GM12801 (cell line): ENCODE results near the gene CASKIN1.

Experiments
- TF ChIP-seq, protein P1 (sequence below): IDR thresholded peaks from one replicate; pipeline ENCODE4 v1.5.1; 2011; ENCODE audit warnings: control low read depth; ENCODE audit not compliant: insufficient read length; ENCODE audit errors: extremely low read depth

CASKIN1 gene

GRCh38 chr16:2189252-2189893 lies 7.0 kb downstream of the CASKIN1 start:
- TF ChIP-seq, protein P1, sequence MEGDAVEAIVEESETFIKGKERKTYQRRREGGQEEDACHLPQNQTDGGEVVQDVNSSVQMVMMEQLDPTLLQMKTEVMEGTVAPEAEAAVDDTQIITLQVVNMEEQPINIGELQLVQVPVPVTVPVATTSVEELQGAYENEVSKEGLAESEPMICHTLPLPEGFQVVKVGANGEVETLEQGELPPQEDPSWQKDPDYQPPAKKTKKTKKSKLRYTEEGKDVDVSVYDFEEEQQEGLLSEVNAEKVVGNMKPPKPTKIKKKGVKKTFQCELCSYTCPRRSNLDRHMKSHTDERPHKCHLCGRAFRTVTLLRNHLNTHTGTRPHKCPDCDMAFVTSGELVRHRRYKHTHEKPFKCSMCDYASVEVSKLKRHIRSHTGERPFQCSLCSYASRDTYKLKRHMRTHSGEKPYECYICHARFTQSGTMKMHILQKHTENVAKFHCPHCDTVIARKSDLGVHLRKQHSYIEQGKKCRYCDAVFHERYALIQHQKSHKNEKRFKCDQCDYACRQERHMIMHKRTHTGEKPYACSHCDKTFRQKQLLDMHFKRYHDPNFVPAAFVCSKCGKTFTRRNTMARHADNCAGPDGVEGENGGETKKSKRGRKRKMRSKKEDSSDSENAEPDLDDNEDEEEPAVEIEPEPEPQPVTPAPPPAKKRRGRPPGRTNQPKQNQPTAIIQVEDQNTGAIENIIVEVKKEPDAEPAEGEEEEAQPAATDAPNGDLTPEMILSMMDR: no peak

- TF ChIP-seq, protein P1: no peak
These were observed 8.0 kb downstream of the CASKIN1 start for GRCh38 chr16:2188395-2188794.

DNA sequence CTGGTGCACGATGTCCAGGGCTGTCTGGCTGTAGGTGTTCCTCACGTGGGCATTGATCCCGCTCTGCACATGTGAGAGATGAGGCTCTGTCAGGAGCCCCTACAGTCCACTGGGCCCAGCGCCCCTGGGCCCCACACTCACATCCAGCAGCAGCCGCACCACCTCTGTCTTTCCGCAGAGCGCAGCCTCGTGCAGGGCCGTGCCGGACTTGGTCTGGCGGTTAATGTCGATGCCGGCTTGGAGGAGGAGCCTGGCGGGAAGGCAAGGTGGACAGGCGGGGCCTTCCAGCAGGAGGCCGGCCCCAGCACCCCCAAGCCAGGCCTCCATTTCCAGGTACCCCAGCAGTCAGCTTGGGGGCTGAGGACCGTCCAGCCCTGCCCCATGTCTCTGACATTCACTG lies 9.2 kb downstream of the CASKIN1 start:
- TF ChIP-seq, protein P1: no peak

- TF ChIP-seq, protein P1: no peak
These were observed 9.9 kb downstream of the CASKIN1 start for GRCh38 chr16:2186505-2186904.

GRCh38 chr16:2186064-2186463 lies 10.3 kb downstream of the CASKIN1 start:
- TF ChIP-seq, protein P1: no peak

DNA sequence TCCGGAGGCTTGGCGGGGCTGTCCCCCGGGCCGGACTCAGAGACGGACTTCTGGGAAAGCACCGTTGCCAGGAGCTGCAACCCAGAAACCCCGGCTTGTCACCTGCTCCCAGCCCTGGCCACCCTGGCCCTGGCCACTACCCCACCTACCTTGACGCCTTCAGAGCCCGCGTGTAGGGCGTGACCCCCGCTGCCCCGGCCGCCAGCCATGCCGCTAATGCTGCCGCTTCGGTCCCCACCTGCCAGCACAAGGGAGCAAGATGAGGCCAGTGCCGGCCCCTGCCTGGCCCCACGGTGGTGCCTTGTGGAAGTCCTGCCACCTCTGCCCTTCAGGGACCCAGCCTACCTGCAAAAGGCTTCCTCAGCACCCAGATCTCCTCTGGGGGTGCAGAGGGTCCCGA lies 11.4 kb downstream of the CASKIN1 start:
- TF ChIP-seq, protein P1: no peak

GRCh38 chr16:2184346-2184745 lies 12.1 kb downstream of the CASKIN1 start:
- TF ChIP-seq, protein P1: no peak

DNA sequence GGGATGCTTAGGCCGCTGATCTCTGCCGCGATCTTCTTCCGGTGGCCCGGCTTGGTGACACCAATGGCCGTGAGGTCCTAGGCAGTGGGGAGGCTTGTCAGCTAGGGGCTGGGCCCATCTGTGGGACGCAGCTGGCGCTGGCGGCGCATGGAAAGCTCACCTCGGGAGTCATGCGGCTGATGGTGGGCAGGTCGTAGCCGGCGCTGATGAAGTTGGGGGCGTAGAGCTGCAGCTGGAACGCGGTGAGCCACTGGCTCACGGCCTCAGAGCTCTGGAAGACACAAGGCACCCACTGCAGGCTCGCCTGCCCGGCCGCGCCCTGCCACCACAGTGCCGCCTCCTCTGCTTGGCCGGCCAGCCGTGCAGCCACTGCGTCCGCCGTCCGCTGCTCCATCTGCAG lies 12.7 kb downstream of the CASKIN1 start:
- TF ChIP-seq, protein P1: no peak
